K562 (cell line): ENCODE results near the gene CBX8. TPM values are rescaled to one million over a fixed set of nuclear protein-coding genes. Genes with fewer than 3 reads are reported as not detected.
A peak's percentile ranks its signal among the peaks of the same experiment; 100 is the strongest.

Experiments used
- ATF3 ChIP-seq, 2 experiments: fragments of 450-650 bp in 1 of 2; sonication (generic) in 1 of 2; formaldehyde crosslinking in 1 of 2; IDR thresholded peaks in 1 of 2; conservative IDR thresholded peaks in 1 of 2; 2 replicates each; pipeline versions ENCODE4 v1.6.1 to v1.8.1; 2016 to 2023; ENCODE audit warnings: mild to moderate bottlenecking in 2 of 2, moderate library complexity in 2 of 2, inconsistent platforms in 1 of 2, missing genetic modification reagents in 1 of 2
- ATF4 ChIP-seq: fragments of 450-650 bp; formaldehyde crosslinking; IDR thresholded peaks from 2 replicates; pipeline ENCODE4 v1.4.0; 2022; ENCODE audit warnings: mild to moderate bottlenecking, moderate library complexity
- BRCA1 ChIP-seq, 2 experiments: fragments of 450-650 bp in 1 of 2; sonication (generic) in 1 of 2; formaldehyde crosslinking in 1 of 2; IDR thresholded peaks; 2 replicates each; pipeline versions ENCODE4 v1.5.0 to v1.6.1; 2017 to 2020; ENCODE audit warnings: mild to moderate bottlenecking in 1 of 2, missing genetic modification reagents in 1 of 2
- CSDE1 ChIP-seq, 2 experiments: fragments of 450-650 bp; IDR thresholded peaks; 2 replicates each; pipeline ENCODE4 v1.6.1; 2016; ENCODE audit warnings: mild to moderate bottlenecking in 1 of 2
- DNMT1 ChIP-seq: fragments of 450-650 bp; IDR thresholded peaks from 2 replicates; pipeline ENCODE4 v1.6.1; 2016; ENCODE audit warnings: antibody characterized with exemption, mild to moderate bottlenecking
- E2F4 ChIP-seq: sonication (generic); formaldehyde crosslinking; IDR thresholded peaks from 2 replicates; pipeline ENCODE4 v1.8.0; 2022; ENCODE audit warnings: mild to moderate bottlenecking, low read depth, missing genetic modification reagents
- E2F6 ChIP-seq, 2 experiments: IDR thresholded peaks; 2 replicates each; pipeline ENCODE4 v1.6.1; 2011; ENCODE audit warnings: borderline replicate concordance in 1 of 2, control low read depth in 1 of 2, low read depth in 1 of 2, low read length in 1 of 2, mild to moderate bottlenecking in 1 of 2, mixed read lengths in 1 of 2, moderate library complexity in 1 of 2; ENCODE audit not compliant: insufficient read depth in 1 of 2, insufficient read length in 1 of 2, poor library complexity in 1 of 2, severe bottlenecking in 1 of 2; ENCODE audit errors: extremely low read depth in 1 of 2
- ELF1 ChIP-seq: fragments of 200-800 bp; sonication (Bioruptor generic); IDR thresholded peaks from 2 replicates; pipeline ENCODE4 v1.6.1; 2016; ENCODE audit warnings: missing genetic modification characterization, missing compliant biosample characterization
- EP400 ChIP-seq: fragments of 450-650 bp; IDR thresholded peaks from 2 replicates; pipeline ENCODE4 v1.6.1; 2017; ENCODE audit warnings: antibody characterized with exemption, mild to moderate bottlenecking, moderate library complexity
- ESRRA ChIP-seq: fragments of 450-650 bp; IDR thresholded peaks from 2 replicates; pipeline ENCODE4 v1.6.1; 2014; ENCODE audit warnings: low read depth, mild to moderate bottlenecking, moderate library complexity, borderline replicate concordance
- FOXM1 ChIP-seq, 2 experiments: fragments of 450-650 bp in 1 of 2; sonication (generic) in 1 of 2; formaldehyde crosslinking in 1 of 2; IDR thresholded peaks; 2 replicates each; pipeline versions ENCODE4 v1.6.1 to v1.9.0; 2017 to 2022; ENCODE audit warnings: low read depth in 2 of 2, mild to moderate bottlenecking in 2 of 2, missing genetic modification reagents in 1 of 2, moderate library complexity in 1 of 2
- JUNB ChIP-seq: fragments of 450-650 bp; formaldehyde crosslinking; conservative IDR thresholded peaks from 2 replicates; pipeline ENCODE4 v1.4.0; 2020; ENCODE audit warnings: mild to moderate bottlenecking
- OTX1 ChIP-seq: fragments of 450-650 bp; formaldehyde crosslinking; IDR thresholded peaks from 2 replicates; pipeline ENCODE4 v1.4.0; 2022; ENCODE audit warnings: mild to moderate bottlenecking
- RBM17 ChIP-seq: fragments of 200-400 bp; formaldehyde crosslinking; IDR thresholded peaks from 2 replicates; pipeline ENCODE4 v1.6.1; 2017; ENCODE audit warnings: low read depth, mild to moderate bottlenecking, low read length, borderline replicate concordance
- XRCC5 ChIP-seq: fragments of 200-400 bp; formaldehyde crosslinking; IDR thresholded peaks from 2 replicates; pipeline ENCODE4 v1.6.1; 2017; ENCODE audit warnings: low read depth, mild to moderate bottlenecking, low read length
- ZFP91 ChIP-seq: sonication (generic); formaldehyde crosslinking; IDR thresholded peaks from 2 replicates; pipeline ENCODE4 v1.8.0; 2022; ENCODE audit warnings: mild to moderate bottlenecking, missing genetic modification reagents
- ZNF639 ChIP-seq, 2 experiments: fragments of 200-800 bp in 1 of 2; sonication (Bioruptor generic) in 1 of 2; sonication (generic) in 1 of 2; formaldehyde crosslinking in 1 of 2; IDR thresholded peaks in 1 of 2; conservative IDR thresholded peaks in 1 of 2; 2 replicates each; pipeline versions ENCODE4 v1.5.0 to v1.6.1; 2016 to 2020; ENCODE audit warnings: missing compliant biosample characterization in 1 of 2, missing genetic modification characterization in 1 of 2, missing genetic modification reagents in 1 of 2
- polyA plus RNA-seq, 8 experiments: library from polyadenylated mRNA; depleted of rRNA in 4 of 8; stranded (reverse) in 5 of 8; unstranded in 3 of 8; fragments of >200 nt; fragmentation: Nextera tagmentation in 2 of 8; fragmentation: Illumina TruSeq in 1 of 8; extraction: Ambion mirVana in 2 of 8; extraction: Trizol in 1 of 8; gene quantifications; 2 replicates each; pipeline versions ENCODE4 v1.2.1 to v1.2.3, GENCODE V29; 2011 to 2014; ENCODE audit warnings: inconsistent platforms in 1 of 8, missing spikeins in 1 of 8
- total RNA-seq, 7 experiments: library from RNA; depleted of rRNA in 6 of 7; stranded (reverse); fragments of >200 nt in 6 of 7; fragmentation: Illumina TruSeq in 2 of 7; extraction: Trizol in 2 of 7; gene quantifications; 2 replicates each; pipeline versions ENCODE4 v1.2.1 to v1.2.3, GENCODE V29; 2011 to 2021; ENCODE audit warnings: low replicate concordance in 1 of 7

The CBX8 gene
- total and polyA plus RNA-seq, 9 of the 15 experiments (the other 6 are each of a cell fraction or from before 2014, with no cell fraction given), result 0.08 to 11.9 (median 2.6) TPM

GRCh38 chr17:79802736-79803420, 6.0 kb upstream of the CBX8 start (continued):
- TF ChIP-seq XRCC5, result 0 out of 2 replicates have a peak, but pooled peaks have one; percentile 47
- TF ChIP-seq JUNB (CRISPR knock-in tag), result no peak
- peak; percentile 80 for TF ChIP-seq OTX1 (CRISPR knock-in tag)
- TF ChIP-seq FOXM1 (IDR thresholded peaks at IDR 0.05; ENCODE audit: low read depth), result no peak
- TF ChIP-seq FOXM1 (CRISPR knock-in tag; IDR thresholded peaks at IDR 0.05; ENCODE audit: low read depth), result peak; percentile 99
- 0 out of 2 replicates have a peak, but pooled peaks have one; percentile 25 for TF ChIP-seq ESRRA
- TF ChIP-seq BRCA1 (IDR thresholded peaks at IDR 0.05), result no peak
- peak; percentile 98 for TF ChIP-seq BRCA1 (CRISPR knock-in tag; IDR thresholded peaks at IDR 0.05)
- peak in 1 of 2 experiments; percentile 85; a peak in 2 of 4 replicates for TF ChIP-seq ZNF639 (CRISPR knock-in tag; conservative IDR thresholded peaks at IDR 0.05 in 1 of 2, IDR thresholded peaks at IDR 0.05 in 1 of 2)
- TF ChIP-seq ATF3 (IDR thresholded peaks at IDR 0.05), result no peak
- TF ChIP-seq ATF3 (CRISPR knock-in tag; conservative IDR thresholded peaks at IDR 0.05), result peak; percentile 37; the same call in 1 of the 2 replicates
- TF ChIP-seq CSDE1 (IDR thresholded peaks at IDR 0.05), result no peak
- peak; percentile 48; the same call in 1 of the 2 replicates for TF ChIP-seq EP400
- TF ChIP-seq E2F6 (IDR thresholded peaks at IDR 0.05; ENCODE audit: borderline replicate concordance in 1 of 2, extremely low read depth in 1 of 2, insufficient read depth in 1 of 2, insufficient read length in 1 of 2, low read depth in 1 of 2, low read length in 1 of 2, poor library complexity in 1 of 2, severe bottlenecking in 1 of 2), result peak; percentile 100
- no peak for TF ChIP-seq DNMT1
- TF ChIP-seq ELF1 (tag), result peak; percentile 56; the same call in 1 of the 2 replicates
- TF ChIP-seq ZFP91 (CRISPR knock-in tag), result 0 out of 2 replicates have a peak, but pooled peaks have one; percentile 32
- TF ChIP-seq RBM17, result no peak
- TF ChIP-seq E2F4 (CRISPR knock-in tag), result peak; percentile 42; the same call in 1 of the 2 replicates
- TF ChIP-seq ATF4, result no peak
